NCI-H510A treated with DMSO at 0.1 percent for 48 hours (cell line): ENCODE data around the gene JAG2.

Experiments
- DNase-seq: peaks from one replicate; lab custom pipeline; 2025; lab: John Stamatoyannopoulos, UW

The JAG2 gene

DNA sequence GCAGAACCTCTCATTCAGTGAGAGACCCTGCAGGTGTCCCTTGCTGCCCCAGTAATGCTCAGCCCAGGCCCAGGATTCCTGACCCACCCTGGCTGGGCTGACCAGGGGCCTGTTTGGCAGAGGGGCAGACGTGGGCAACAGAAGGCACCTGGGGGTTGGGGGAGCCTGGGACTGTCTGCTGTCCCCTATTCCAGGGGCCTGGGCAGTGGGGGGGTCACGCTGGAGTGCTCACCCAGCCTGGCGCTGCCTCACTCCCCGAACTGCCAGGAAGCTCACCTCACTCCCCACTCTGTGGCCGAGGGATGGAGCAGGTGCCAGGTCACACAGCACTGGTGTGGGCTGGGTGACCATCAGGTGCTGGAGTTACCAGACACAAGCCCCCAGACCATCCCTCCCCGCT is 35.1 kb upstream of the JAG2 start:
- no peak for DNase-seq

GRCh38 chr14:105203057-105203531 is 34.5 kb upstream of the JAG2 start:
- DNase-seq = peak; percentile 20

DNA sequence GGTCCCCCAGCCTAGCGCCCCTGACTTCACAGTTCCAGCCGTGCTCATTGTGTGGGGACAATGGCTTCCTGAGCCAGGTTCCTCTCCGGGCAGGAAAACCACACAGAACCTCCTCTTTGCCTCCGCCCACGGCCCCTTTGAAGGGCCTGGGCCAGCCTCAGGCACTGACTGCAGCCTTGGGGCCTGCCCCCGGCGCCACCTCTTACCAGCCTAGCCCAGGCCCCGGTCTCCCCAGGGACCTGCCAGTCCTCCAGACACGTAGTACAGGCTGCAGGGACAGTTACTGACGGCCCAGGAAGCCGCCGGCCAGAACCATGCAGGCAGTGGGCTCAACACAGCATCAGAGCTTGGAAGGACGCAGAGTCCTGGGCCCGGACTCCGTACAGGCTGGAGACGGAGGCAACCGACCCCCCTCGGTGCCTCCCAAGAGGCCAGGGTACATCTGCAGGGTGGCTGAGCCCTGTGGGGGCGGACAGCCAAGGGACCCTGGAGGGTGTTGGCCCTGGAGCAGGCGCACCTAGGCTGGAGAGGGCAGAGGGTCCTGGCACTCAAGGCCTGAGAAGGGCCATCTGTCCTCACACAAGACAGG is 33.4 kb upstream of the JAG2 start:
- DNase-seq = no peak

DNA sequence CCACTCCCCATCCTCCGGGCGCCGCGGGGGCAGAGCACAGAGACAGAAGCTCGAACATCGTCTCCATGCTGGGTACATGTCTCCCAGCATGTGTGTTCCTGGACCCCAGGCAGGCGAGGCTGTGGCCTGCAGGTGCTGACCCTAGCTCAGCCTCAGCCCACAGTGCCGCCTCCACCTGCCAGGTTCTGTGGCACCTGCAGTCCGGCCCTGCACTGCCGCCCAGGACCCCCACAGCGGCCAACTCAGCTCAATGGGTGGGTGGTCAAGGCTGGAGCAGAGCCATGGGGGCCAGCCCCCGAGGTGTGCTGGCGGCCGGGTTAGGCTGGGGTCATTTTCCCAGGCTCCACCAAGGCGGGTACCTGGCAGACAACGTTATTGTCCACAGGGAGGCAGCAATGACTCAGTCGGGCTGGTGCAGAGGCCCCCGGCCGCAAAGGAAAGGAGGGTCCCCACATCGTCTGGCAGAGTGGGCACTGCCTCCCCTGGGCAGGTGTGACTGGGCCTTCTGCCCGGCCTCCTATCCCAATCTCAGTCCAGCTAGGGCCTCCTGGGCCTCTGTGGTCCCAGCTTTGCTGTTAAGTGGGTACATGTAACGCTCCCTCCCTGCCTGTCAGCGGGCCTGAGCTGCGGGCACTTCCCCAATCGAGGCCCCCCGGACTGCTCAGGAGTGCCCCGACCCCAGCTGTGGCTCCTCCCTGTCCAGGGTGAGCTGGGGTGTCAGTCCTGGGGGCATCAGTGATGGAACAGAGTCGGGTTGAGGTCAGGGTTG is 32.8 kb upstream of the JAG2 start:
- DNase-seq = no peak

DNA sequence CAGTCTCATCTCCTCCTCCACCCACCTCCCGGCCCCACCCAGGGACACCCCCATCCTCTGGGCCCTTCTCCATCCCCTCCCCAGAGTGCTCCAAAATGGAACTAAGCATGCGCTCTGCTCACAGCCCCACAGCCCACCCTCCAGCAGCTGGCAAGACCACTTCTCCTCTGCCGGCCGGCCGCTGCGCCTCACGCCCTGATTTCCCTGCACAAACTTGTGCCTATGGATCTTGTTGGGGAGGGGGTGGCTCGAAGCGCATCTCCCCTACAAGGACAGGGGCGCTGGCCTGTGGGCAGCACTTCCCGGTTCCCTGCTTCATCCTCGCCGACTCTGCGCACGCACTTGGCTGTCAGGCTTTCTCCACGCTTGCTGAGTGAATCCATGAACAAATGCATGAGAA is 32.1 kb upstream of the JAG2 start:
- DNase-seq = no peak

GRCh38 chr14:105200074-105200473 is 31.5 kb upstream of the JAG2 start:
- DNase-seq = no peak

DNA sequence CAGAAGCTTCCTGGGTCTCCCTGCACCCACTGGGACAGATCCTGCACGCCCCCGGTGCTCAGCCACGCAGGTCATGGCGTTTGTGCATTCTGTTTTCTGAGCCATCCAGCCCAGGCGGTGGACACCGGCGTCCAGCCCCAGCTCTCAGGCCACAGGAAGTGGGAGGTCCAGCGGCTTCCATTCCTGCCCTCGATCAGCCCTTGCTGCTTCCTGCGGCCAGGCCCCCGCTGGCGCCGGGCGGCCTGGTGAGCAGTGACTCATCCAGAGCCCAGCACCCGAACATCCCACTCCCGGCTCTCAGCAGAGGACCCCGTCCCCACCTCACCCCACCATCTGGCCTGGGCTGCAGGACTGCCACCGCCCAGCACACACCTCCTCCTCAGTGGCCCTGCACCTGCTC is 30.5 kb upstream of the JAG2 start:
- no peak for DNase-seq

DNA sequence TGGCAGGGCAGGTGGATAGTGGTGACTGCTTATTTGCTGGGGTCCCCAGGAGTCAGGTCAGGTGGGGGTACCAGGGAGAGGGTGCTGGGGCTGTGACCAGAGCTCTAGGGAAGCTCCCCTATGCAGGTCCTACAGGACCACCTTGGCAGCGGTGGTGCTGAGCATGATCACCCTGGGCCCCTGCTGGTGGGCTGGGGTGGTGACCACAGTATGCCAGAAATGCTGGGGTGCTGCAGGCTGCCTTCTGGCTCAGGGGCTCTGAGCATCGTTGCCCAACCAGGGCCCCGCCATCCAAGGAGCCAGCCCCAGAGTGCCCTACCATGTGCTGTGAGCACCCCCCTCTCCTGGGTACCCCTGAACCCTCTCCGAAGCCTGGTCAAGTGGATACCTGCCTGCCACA is 30.0 kb upstream of the JAG2 start:
- no peak for DNase-seq

DNA sequence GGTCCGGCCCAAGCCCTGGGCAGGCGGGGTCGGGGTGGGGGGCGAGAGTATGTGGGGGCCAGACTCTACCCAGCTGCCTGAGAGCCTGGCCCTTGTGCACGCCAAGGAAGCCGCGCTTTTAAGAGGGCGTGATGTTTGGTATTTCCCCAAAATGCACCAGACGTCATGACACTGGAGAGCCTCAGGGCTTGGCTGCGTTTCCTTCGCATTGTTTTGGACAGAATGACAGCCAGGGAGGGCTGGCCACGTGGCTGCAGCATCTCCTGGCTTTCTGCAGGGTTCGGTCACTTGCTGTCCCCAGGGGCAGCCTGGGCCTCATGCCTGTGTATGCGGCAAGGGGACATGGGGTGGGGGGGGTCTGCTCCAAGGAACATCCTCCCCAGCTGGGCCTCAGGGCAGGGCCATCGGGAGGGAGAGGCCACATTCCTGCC is 28.6 kb upstream of the JAG2 start:
- DNase-seq = no peak

DNA sequence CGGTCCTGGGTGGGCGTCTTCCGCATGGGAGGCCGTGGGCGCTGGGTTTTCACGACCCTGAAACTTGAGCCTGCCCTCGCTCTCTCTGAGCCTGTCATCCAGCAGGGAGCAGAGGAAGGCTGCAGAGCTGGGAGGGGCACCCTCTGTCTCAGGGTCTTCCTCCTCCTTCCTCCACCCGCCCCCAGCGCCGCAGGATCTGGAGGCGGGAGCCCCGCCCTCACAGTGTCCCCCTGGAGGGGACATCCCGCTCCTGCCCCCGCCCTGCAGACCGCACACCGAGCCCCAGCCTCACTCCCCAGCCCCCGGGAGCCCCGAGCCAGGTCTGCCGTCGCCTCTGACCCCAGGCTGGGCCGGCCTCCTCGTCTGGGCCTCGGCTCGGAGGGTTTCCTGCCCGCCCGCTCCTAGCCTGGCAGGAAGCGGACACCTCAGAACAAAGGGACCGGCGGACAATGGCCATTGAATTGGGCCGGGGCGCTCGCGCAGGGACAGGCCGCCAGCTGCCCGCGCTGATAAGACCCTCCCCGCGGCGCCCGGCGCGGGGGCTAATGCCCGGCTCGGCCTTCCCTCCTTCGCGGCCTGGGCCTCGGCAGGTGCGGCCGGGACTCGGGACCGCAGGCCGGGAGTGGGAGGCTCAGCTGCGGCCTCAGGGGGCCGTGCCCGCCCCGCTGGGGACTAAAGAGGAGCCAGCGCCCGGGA is 27.8 kb upstream of the JAG2 start:
- no peak for DNase-seq

DNA sequence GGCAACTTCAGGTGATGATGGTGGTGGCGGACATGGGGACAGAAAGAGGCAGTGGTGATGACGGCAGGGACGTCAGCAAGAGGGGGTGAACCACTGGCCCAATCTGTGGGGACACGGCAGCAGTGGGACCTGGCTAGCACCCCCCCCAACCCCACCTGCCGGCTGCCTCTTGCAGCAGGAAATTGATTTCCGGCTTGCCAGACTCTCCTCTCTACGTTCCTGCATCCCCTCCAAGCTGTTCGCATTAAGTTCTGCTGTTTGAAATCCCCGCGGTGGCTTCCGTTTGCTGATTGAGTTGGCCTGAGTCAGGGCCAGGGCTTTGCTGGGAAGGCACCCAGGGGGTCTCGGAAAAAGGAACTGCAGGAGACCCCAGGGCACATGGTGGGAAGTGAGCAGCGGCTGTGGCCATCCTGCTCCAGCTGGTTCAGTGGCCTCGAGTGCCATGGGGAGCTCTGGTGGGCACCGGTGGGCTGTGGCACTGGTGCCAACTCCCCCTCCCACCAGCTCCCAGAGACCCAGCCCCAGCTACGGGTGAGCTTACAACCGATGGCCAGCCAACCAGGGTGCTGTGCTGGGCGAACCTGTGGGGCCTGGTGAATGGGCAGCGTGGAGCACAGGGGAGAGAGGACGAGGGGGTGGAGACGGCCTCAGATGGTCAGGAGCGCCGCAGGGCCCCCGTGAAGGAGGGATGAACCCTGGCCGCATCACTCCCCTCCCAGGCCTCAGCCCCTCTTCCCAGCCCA is 27.1 kb upstream of the JAG2 start:
- no peak for DNase-seq

GRCh38 chr14:105195051-105195450 is 26.5 kb upstream of the JAG2 start:
- no peak for DNase-seq

- DNase-seq = peak; percentile 97
These were observed 25.6 kb upstream of the JAG2 start for GRCh38 chr14:105193916-105194782.

GRCh38 chr14:105192866-105193731 is 24.5 kb upstream of the JAG2 start:
- DNase-seq = no peak

- DNase-seq = peak; percentile 31
These were observed 19.5 kb upstream of the JAG2 start for GRCh38 chr14:105187935-105188524.

DNA sequence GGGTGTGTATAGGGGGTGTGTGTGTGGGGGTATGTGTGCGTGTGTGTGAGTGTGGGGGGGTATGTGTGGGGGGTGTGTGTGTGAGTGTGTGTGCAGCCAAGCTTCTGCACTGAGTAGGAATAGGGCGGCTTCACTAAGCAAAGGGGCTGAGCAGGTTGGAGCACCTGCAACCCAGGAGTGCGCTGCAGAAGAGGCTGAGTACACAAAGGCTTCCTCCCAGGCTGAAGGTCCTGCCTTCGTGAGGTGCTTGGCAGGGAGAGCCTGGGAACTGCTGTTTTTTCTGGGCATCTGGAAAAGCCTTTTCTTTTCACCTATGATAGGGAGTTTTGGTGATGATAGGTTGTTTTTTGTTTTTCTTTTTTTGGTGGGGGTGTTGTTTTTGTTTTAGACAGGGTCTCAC is 18.5 kb upstream of the JAG2 start:
- peak; percentile 82 for DNase-seq

- DNase-seq = no peak
These were observed 17.4 kb upstream of the JAG2 start for GRCh38 chr14:105185973-105186372.

GRCh38 chr14:105185001-105185400 is 16.4 kb upstream of the JAG2 start:
- no peak for DNase-seq

DNA sequence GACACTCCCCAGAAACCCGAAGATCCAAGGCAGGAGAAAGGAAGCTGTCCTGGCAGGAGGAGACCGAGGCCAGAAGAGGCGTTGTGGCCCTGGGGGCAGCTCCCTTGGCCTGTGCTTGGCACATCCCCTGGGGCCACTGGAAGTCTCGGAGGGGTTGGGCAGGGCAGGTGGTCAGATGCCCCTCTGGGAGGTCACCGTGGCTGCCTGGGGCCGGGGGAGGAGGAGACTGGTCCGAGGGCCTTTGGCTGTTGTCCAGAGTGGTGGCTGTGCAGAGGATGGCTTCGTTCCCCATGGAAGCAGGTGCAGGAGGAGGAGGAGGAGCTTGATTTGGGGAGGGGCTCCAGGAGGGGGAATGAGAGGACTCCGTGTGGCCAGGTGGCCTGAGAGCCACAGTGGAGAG is 15.9 kb upstream of the JAG2 start:
- DNase-seq = peak; percentile 70
